Ascending aorta (tissue), 1 donor: Measurements from ENCODE around the gene PSMB1. TPM values are rescaled to one million over a fixed set of nuclear protein-coding genes. Genes with fewer than 3 reads are reported as not detected.

Experiments
- total RNA-seq: library from RNA; depleted of rRNA; stranded (reverse); fragments of >200 nt; gene quantifications from one replicate; pipeline ENCODE4 v1.1.0, GENCODE V29; 2016

The PSMB1 gene
- total RNA-seq, 1 donor from 2014 or later, result 120 TPM

Other genes starting within 250 kb of the PSMB1 start
- gene FAM120B, start 246.5 kb downstream of the PSMB1 start, total RNA-seq, result 9.9 TPM
- gene TBP, start 1.1 kb upstream of the PSMB1 start, total RNA-seq, result 10.2 TPM
- 263 TPM for gene PDCD2, start 31.3 kb upstream of the PSMB1 start, total RNA-seq